HG03045 (cell line): ENCODE data around the gene B3GNT9.
"Not testable (repeated sequence)": the region's sequence is repeated elsewhere in the genome, so short reads cannot be mapped to it uniquely, and the experiment has no call there.

Experiments
- ATAC-seq: cut with Tn5 transposase; IDR thresholded peaks from one replicate; pipeline ENCODE4 v1.9.1; 2021; ENCODE audit warnings: mild to moderate bottlenecking, moderate library complexity; ENCODE audit not compliant: unreplicated experiment

Gene B3GNT9

GRCh38 chr16:67154578-67155294, 3.9 kb upstream of the B3GNT9 start:
- ATAC-seq, result no peak

- ATAC-seq, result no peak
These were observed 766 bp upstream of the B3GNT9 start for GRCh38 chr16:67151431-67152097.

- ATAC-seq, result peak; percentile 38
These were observed 558 bp downstream of the B3GNT9 start for GRCh38 chr16:67150047-67150832.

- no peak for ATAC-seq
These were observed 1.3 kb downstream of the B3GNT9 start for GRCh38 chr16:67149276-67150046.

- ATAC-seq, result no peak
These were observed 2.0 kb downstream of the B3GNT9 start for GRCh38 chr16:67148656-67149275.

GRCh38 chr16:67148221-67148620, 2.6 kb downstream of the B3GNT9 start:
- no peak for ATAC-seq

GRCh38 chr16:67147437-67148140, 3.2 kb downstream of the B3GNT9 start:
- ATAC-seq, result no peak

GRCh38 chr16:67146523-67147357, 4.1 kb downstream of the B3GNT9 start:
- ATAC-seq, result no peak

GRCh38 chr16:67145746-67146145, 5.1 kb downstream of the B3GNT9 start:
- no peak for ATAC-seq

GRCh38 chr16:67144943-67145342, 5.9 kb downstream of the B3GNT9 start:
- ATAC-seq, result no peak

- ATAC-seq, result no peak
These were observed 8.5 kb downstream of the B3GNT9 start for GRCh38 chr16:67142342-67142741.

- no peak for ATAC-seq
These were observed 9.4 kb downstream of the B3GNT9 start for GRCh38 chr16:67141391-67141790.

- no peak for ATAC-seq
These were observed 13.2 kb downstream of the B3GNT9 start for GRCh38 chr16:67137605-67138004.

- no peak for ATAC-seq
These were observed 21.4 kb downstream of the B3GNT9 start for GRCh38 chr16:67129422-67129821.

- no peak for ATAC-seq
These were observed 21.9 kb downstream of the B3GNT9 start for GRCh38 chr16:67128887-67129286.

- ATAC-seq, result no peak
These were observed 22.4 kb downstream of the B3GNT9 start for GRCh38 chr16:67128417-67128816.

- not testable (repeated sequence) for ATAC-seq
These were observed 28.0 kb downstream of the B3GNT9 start for GRCh38 chr16:67122799-67123198.

GRCh38 chr16:67120025-67120424, 30.8 kb downstream of the B3GNT9 start:
- ATAC-seq, result no peak

GRCh38 chr16:67117716-67118115, 33.1 kb downstream of the B3GNT9 start:
- no peak for ATAC-seq
